HCT116 (cell line): ENCODE results near the gene RBM33. TPM values are rescaled to one million over a fixed set of nuclear protein-coding genes. Genes with fewer than 3 reads are reported as not detected.

Experiments
- ATAC-seq: fragments of 200-7000 bp; cut with Tn5 transposase; 2 replicates; pipeline ENCODE4 v1.9.1; 2020; ENCODE audit warnings: mild to moderate bottlenecking, moderate library complexity
- BruUV-seq: library from RNA; stranded (reverse); fragments of 400-500 nt; replicated peaks from 2 replicates; lab custom pipeline; 2021; lab: Mats Ljungman, UMichigan
- CTCF ChIA-PET: fragments of 300-600 bp; sonication (Branson Sonifier 250); formaldehyde crosslinking; loops from one replicate; lab custom pipeline; 2021; ENCODE audit warnings: antibody characterized with exemption; lab: Charles Lee
- POLR2A ChIA-PET: fragments of 300-600, 350-600 bp; sonication (Branson Sonifier 250); formaldehyde crosslinking; loops from one replicate; lab custom pipeline; 2021; ENCODE audit warnings: antibody characterized with exemption; lab: Charles Lee
- RAD21 ChIA-PET, 2 experiments: fragments of 300-600 bp; sonication (Branson Sonifier 250); formaldehyde crosslinking; loops; one replicate each; lab custom pipeline; 2023; ENCODE audit warnings: low total read pairs in 2 of 2; ENCODE audit not compliant: uncharacterized antibody in 2 of 2, unreplicated experiment in 2 of 2, low non-redundant PET in 1 of 2; lab: Charles Lee
- DNase-seq: peaks from one replicate; pipeline ENCODE4 v3.0.0-alpha.2; 2010; ENCODE audit warnings: low read depth, low spot score
- H2AFZ ChIP-seq: fragments of 200-600 bp; shearing (Covaris generic), sonication (generic); 2 replicates; pipeline ENCODE4 v1.6.1; 2017; ENCODE audit warnings: low read depth, mixed run types, mixed read lengths, antibody characterized with exemption, low read length; ENCODE audit not compliant: poor library complexity, severe bottlenecking
- H3K27ac ChIP-seq: 2 replicates; pipeline ENCODE4 v1.5.1; 2012; ENCODE audit warnings: low read depth, low read length
- H3K27me3 ChIP-seq: fragments of 200-600 bp; sonication (generic); 2 replicates; pipeline ENCODE4 v1.6.1; 2016; ENCODE audit warnings: mixed run types, low read length, mixed read lengths; ENCODE audit not compliant: insufficient read depth
- H3K36me3 ChIP-seq, 2 experiments: fragments of 200-500 bp in 1 of 2; fragments of 200-600 bp in 1 of 2; sonication (Bioruptor generic) in 1 of 2; sonication (generic) in 1 of 2; 2 replicates each; pipeline versions ENCODE4 v1.5.1 to v1.6.1; 2014 to 2016; ENCODE audit warnings: low read length in 2 of 2, inconsistent platforms in 1 of 2, mixed read lengths in 1 of 2, mixed run types in 1 of 2; ENCODE audit not compliant: insufficient read depth in 2 of 2, control insufficient read depth in 1 of 2
- H3K4me1 ChIP-seq, 2 experiments: fragments of 200-600 bp in 1 of 2; sonication (generic) in 1 of 2; 2 replicates each; pipeline versions ENCODE4 v1.5.1 to v1.6.1; 2012 to 2017; ENCODE audit warnings: low read length in 2 of 2, inconsistent platforms in 1 of 2, mild to moderate bottlenecking in 1 of 2, mixed read lengths in 1 of 2, mixed run types in 1 of 2, moderate library complexity in 1 of 2; ENCODE audit not compliant: insufficient read depth in 2 of 2, control insufficient read depth in 1 of 2
- H3K4me2 ChIP-seq: fragments of 200-600 bp; sonication (generic); 2 replicates; pipeline ENCODE4 v1.6.1; 2017; ENCODE audit warnings: mixed run types, low read length, mixed read lengths
- H3K4me3 ChIP-seq, 2 experiments: fragments of 200-600 bp in 1 of 2; sonication (generic) in 1 of 2; replicated peaks in 1 of 2; 2 replicates each; pipeline ENCODE4 v1.5.1; 2011 to 2016; ENCODE audit warnings: low read length in 2 of 2, control low read depth in 1 of 2, low read depth in 1 of 2, mild to moderate bottlenecking in 1 of 2, mixed read lengths in 1 of 2, mixed run types in 1 of 2
- H3K79me2 ChIP-seq: fragments of 200-600 bp; sonication (generic); 2 replicates; pipeline ENCODE4 v1.6.1; 2017; ENCODE audit warnings: mild to moderate bottlenecking, mixed run types, low read length, moderate library complexity, mixed read lengths; ENCODE audit not compliant: insufficient read depth
- H3K9ac ChIP-seq: fragments of 200-600 bp; sonication (generic); 2 replicates; pipeline ENCODE4 v1.6.1; 2016; ENCODE audit warnings: low read length, mixed read lengths
- H3K9me2 ChIP-seq: fragments of 200-600 bp; sonication (generic), shearing (Covaris generic); 2 replicates; pipeline ENCODE4 v1.6.1; 2017; ENCODE audit warnings: mixed run types, mild to moderate bottlenecking, moderate library complexity; ENCODE audit not compliant: insufficient read depth
- H3K9me3 ChIP-seq, 2 experiments: fragments of 200-500 bp in 1 of 2; fragments of 200-600 bp in 1 of 2; sonication (Bioruptor generic) in 1 of 2; sonication (generic) in 1 of 2; 2 replicates each; pipeline ENCODE4 v1.6.1; 2014 to 2017; ENCODE audit warnings: low read length in 2 of 2, mixed read lengths in 2 of 2, inconsistent platforms in 1 of 2, low read depth in 1 of 2, mild to moderate bottlenecking in 1 of 2, mixed run types in 1 of 2, moderate library complexity in 1 of 2; ENCODE audit not compliant: control insufficient read depth in 1 of 2, insufficient read depth in 1 of 2
- H4K20me1 ChIP-seq: fragments of 200-600 bp; sonication (generic), shearing (Covaris generic); 2 replicates; pipeline ENCODE4 v1.6.1; 2017; ENCODE audit warnings: mixed run types, mild to moderate bottlenecking, moderate library complexity; ENCODE audit not compliant: insufficient read depth
- ATF3 ChIP-seq: IDR thresholded peaks from 2 replicates; pipeline ENCODE4 v1.6.1; 2012
- CEBPB ChIP-seq: IDR thresholded peaks from 2 replicates; pipeline ENCODE4 v1.6.1; 2012; ENCODE audit warnings: low read depth
- CTCF ChIP-seq, 3 experiments: fragments of 200-600 bp in 1 of 3; sonication (generic) in 1 of 3; IDR thresholded peaks in 2 of 3; conservative IDR thresholded peaks in 1 of 3; 2 replicates each; pipeline ENCODE4 v1.5.1; 2012 to 2017; ENCODE audit warnings: low read depth in 2 of 3, low read length in 2 of 3, antibody characterized with exemption in 1 of 3, borderline replicate concordance in 1 of 3, control low read depth in 1 of 3, mild to moderate bottlenecking in 1 of 3, mixed read lengths in 1 of 3, mixed run types in 1 of 3, moderate library complexity in 1 of 3; ENCODE audit not compliant: insufficient read depth in 1 of 3
- EGR1 ChIP-seq: IDR thresholded peaks from 2 replicates; pipeline ENCODE4 v1.6.1; 2012; ENCODE audit warnings: low read depth
- EZH2 ChIP-seq: fragments of 200-600 bp; sonication (generic); IDR thresholded peaks from 2 replicates; pipeline ENCODE4 v1.6.1; 2017; ENCODE audit warnings: antibody characterized with exemption, mixed run types
- EZH2phosphoT487 ChIP-seq: fragments of 200-600 bp; IDR thresholded peaks from 2 replicates; pipeline ENCODE4 v1.6.1; 2018; ENCODE audit warnings: antibody characterized with exemption, borderline replicate concordance
- FOSL1 ChIP-seq: IDR thresholded peaks from 2 replicates; pipeline ENCODE4 v1.6.1; 2012; ENCODE audit warnings: low read depth
- MAX ChIP-seq: IDR thresholded peaks from 2 replicates; pipeline ENCODE4 v1.6.1; 2012
- POLR2A ChIP-seq: IDR thresholded peaks from 2 replicates; pipeline ENCODE4 v1.7.0; 2011; ENCODE audit warnings: borderline replicate concordance; ENCODE audit not compliant: insufficient read depth, insufficient read length; ENCODE audit errors: extremely low read depth
- POLR2AphosphoS5 ChIP-seq: IDR thresholded peaks from 2 replicates; pipeline ENCODE4 v1.6.1; 2011; ENCODE audit warnings: mild to moderate bottlenecking, low read depth, low read length, moderate library complexity
- RAD21 ChIP-seq: IDR thresholded peaks from 2 replicates; pipeline ENCODE4 v1.6.1; 2012; ENCODE audit warnings: low read depth, mild to moderate bottlenecking
- SIN3A ChIP-seq: IDR thresholded peaks from 2 replicates; pipeline ENCODE4 v1.6.1; 2012; ENCODE audit warnings: low read depth
- SP1 ChIP-seq: IDR thresholded peaks from 2 replicates; pipeline ENCODE4 v1.6.1; 2012; ENCODE audit warnings: low read depth
- SRF ChIP-seq: IDR thresholded peaks from 2 replicates; pipeline ENCODE4 v1.6.1; 2012; ENCODE audit warnings: low read depth
- TCF7L2 ChIP-seq: IDR thresholded peaks from 2 replicates; pipeline ENCODE4 v1.7.0; 2011; ENCODE audit warnings: borderline replicate concordance, inconsistent platforms; ENCODE audit not compliant: insufficient read depth, insufficient read length; ENCODE audit errors: extremely low read depth
- ZBTB33 ChIP-seq: IDR thresholded peaks from 2 replicates; pipeline ENCODE4 v1.6.1; 2011; ENCODE audit warnings: mild to moderate bottlenecking, low read length, moderate library complexity; ENCODE audit not compliant: insufficient replicate concordance; ENCODE audit errors: extremely low read depth
- ZFX ChIP-seq: fragments of 450-650 bp; IDR thresholded peaks from 2 replicates; pipeline ENCODE4 v1.6.1; 2017
- ZNF274 ChIP-seq: fragments of 200-500 bp; sonication (Bioruptor generic); IDR thresholded peaks from 2 replicates; pipeline ENCODE4 v1.6.1; 2014; ENCODE audit warnings: mild to moderate bottlenecking, low read depth, low read length, inconsistent platforms
- intact Hi-C: fragments of 100-400 bp; cut with micrococcal nuclease; formaldehyde crosslinking; loops from 2 replicates; pipeline ENCODE4 v1.10.0; 2022
- total RNA-seq: library from RNA; stranded (reverse); gene quantifications from one replicate; pipeline ENCODE4 v1.2.1, GENCODE V29; 2021; ENCODE audit not compliant: unreplicated experiment

Gene RBM33
- total RNA-seq, 1 experiment from 2014 or later, result 64.3 TPM

GRCh38 chr7:155766966-155767916, 122.8 kb downstream of the RBM33 start:
- Histone ChIP-seq H3K36me3 (peaks cover 11 to 27% of the 10 kb centered on the region in 2 experiments), H3K9me3 (no peaks in the 10 kb centered on the region), H3K4me1 (no peaks in the 10 kb centered on the region), H3K4me2 (no peak overlapping the region), H3K27ac (no peak overlapping the region), H3K79me2 (peaks cover 9% of the 10 kb centered on the region), H3K9ac (no peak overlapping the region), H3K9me2 (no peaks in the 10 kb centered on the region), H3K27me3 (no peaks in the 10 kb centered on the region), H2AFZ (no peak overlapping the region), H4K20me1 (peaks cover 5% of the 10 kb centered on the region; the same call in 1 of the 2 replicates), H3K4me3 (no peak overlapping the region)
- ATAC-seq (peak; percentile 39; the same call in 1 of the 2 replicates), DNase-seq (no peak)
- ChIA-PET POLR2A (no interaction called here), CTCF (interaction anchor here (0.9 to 3.9 kb wide), 6 partner anchors 169 to 840 kb away, joined by 3 to 55 read pairs (median 6); no protein-coding TSS in a partner anchor), RAD21 (interaction anchor here (1.1 to 3.1 kb wide), 2 partner anchors 168 to 169 kb away, joined by 5 to 13 read pairs; no protein-coding TSS in a partner anchor)
- intact Hi-C loops, result loop anchor here (2.0 to 5.0 kb wide), 2 partner anchors 840 to 855 kb away; no protein-coding TSS in a partner anchor
- BruUV-seq, result no TSS peak
- TF ChIP-seq RAD21 (no peak), POLR2AphosphoS5 (no peak), POLR2A (no peak), CTCF (IDR thresholded peaks at IDR 0.05 in 2 of 3, conservative IDR thresholded peaks at IDR 0.05 in 1 of 3; ENCODE audit: borderline replicate concordance in 1 of 3, insufficient read depth in 1 of 3, low read depth in 2 of 3, low read length in 2 of 3) (no peak; a peak in 1 of 6 replicates), EZH2phosphoT487 (no peak), MAX (no peak), ZBTB33 (no peak), SRF (no peak), FOSL1 (no peak), TCF7L2 (no peak), SP1 (no peak), EGR1 (no peak), SIN3A (no peak), ATF3 (no peak), ZFX (no peak), EZH2 (no peak), CEBPB (no peak), ZNF274 (no peak)
